H1 (cell line): Measurements from ENCODE around the gene CREBL2. TPM values are rescaled to one million over a fixed set of nuclear protein-coding genes. Genes with fewer than 3 reads are reported as not detected.

Source experiments
- BACH1 ChIP-seq: IDR thresholded peaks from 2 replicates; pipeline ENCODE4 v1.6.1; 2012; ENCODE audit warnings: low read length, improper control_type of control experiment
- BCL11A ChIP-seq, 2 experiments: IDR thresholded peaks; one replicate each; pipeline ENCODE4 v1.6.1; 2011; ENCODE audit warnings: low read depth in 2 of 2, low read length in 2 of 2, mild to moderate bottlenecking in 2 of 2
- BRCA1 ChIP-seq: IDR thresholded peaks from 2 replicates; pipeline ENCODE4 v1.6.1; 2012; ENCODE audit warnings: low read depth, low read length, improper control_type of control experiment
- CBX5 ChIP-seq: fragments of 300-800, 300-1000 bp; sonication (generic); IDR thresholded peaks from 2 replicates; pipeline ENCODE4 v1.7.1; 2016; ENCODE audit warnings: antibody characterized with exemption, low read length, low read depth
- CEBPB ChIP-seq: IDR thresholded peaks from 2 replicates; pipeline ENCODE4 v1.6.1; 2012; ENCODE audit warnings: low read depth, low read length
- CHD1 ChIP-seq: IDR thresholded peaks from 2 replicates; pipeline ENCODE4 v1.6.1; 2012; ENCODE audit warnings: low read depth, low read length, improper control_type of control experiment
- EGR1 ChIP-seq: IDR thresholded peaks from 2 replicates; pipeline ENCODE4 v1.6.1; 2011; ENCODE audit warnings: low read depth, low read length, borderline replicate concordance
- FOSL1 ChIP-seq: IDR thresholded peaks from 2 replicates; pipeline ENCODE4 v1.6.1; 2011; ENCODE audit warnings: mild to moderate bottlenecking, low read depth, low read length, moderate library complexity; ENCODE audit not compliant: insufficient read depth
- HDAC6 ChIP-seq: IDR thresholded peaks from one replicate; pipeline ENCODE4 v1.7.1; 2012; ENCODE audit warnings: low read depth, mild to moderate bottlenecking, inconsistent platforms, low read length, moderate library complexity
- KDM1A ChIP-seq: fragments of 200-600, 300-600 bp; sonication (generic); IDR thresholded peaks from 2 replicates; pipeline ENCODE4 v1.7.1; 2016; ENCODE audit warnings: mild to moderate bottlenecking, low read length, borderline replicate concordance
- NRF1 ChIP-seq: IDR thresholded peaks from 2 replicates; pipeline ENCODE4 v1.6.1; 2011; ENCODE audit warnings: mild to moderate bottlenecking, low read depth, low read length, improper control_type of control experiment
- RAD21 ChIP-seq, 2 experiments: IDR thresholded peaks in 1 of 2; conservative IDR thresholded peaks in 1 of 2; 2 replicates each; pipeline ENCODE4 v1.6.1; 2011; ENCODE audit warnings: low read depth in 2 of 2, low read length in 2 of 2, improper control_type of control experiment in 1 of 2, inconsistent platforms in 1 of 2, mild to moderate bottlenecking in 1 of 2, moderate library complexity in 1 of 2
- RBBP5 ChIP-seq: IDR thresholded peaks from 2 replicates; pipeline ENCODE4 v1.7.1; 2012; ENCODE audit warnings: low read depth, mild to moderate bottlenecking, inconsistent platforms, low read length, moderate library complexity, borderline replicate concordance
- RFX5 ChIP-seq: IDR thresholded peaks from 2 replicates; pipeline ENCODE4 v1.6.1; 2011; ENCODE audit warnings: low read depth, low read length, improper control_type of control experiment, borderline replicate concordance
- SIN3A ChIP-seq, 2 experiments: IDR thresholded peaks in 1 of 2; conservative IDR thresholded peaks in 1 of 2; 2 replicates each; pipeline ENCODE4 v1.6.1; 2011 to 2012; ENCODE audit warnings: low read length in 2 of 2, improper control_type of control experiment in 1 of 2, low read depth in 1 of 2, mild to moderate bottlenecking in 1 of 2
- SP1 ChIP-seq: IDR thresholded peaks from 2 replicates; pipeline ENCODE4 v1.6.1; 2011; ENCODE audit warnings: low read depth, low read length
- TAF1 ChIP-seq: IDR thresholded peaks from 2 replicates; pipeline ENCODE4 v1.6.1; 2011; ENCODE audit warnings: mild to moderate bottlenecking, low read depth, low read length
- TAF7 ChIP-seq: optimal IDR thresholded peaks from 2 replicates; pipeline ENCODE3; 2011; ENCODE audit warnings: low read depth, mild to moderate bottlenecking, inconsistent platforms, low read length, moderate library complexity, borderline replicate concordance
- TBP ChIP-seq: IDR thresholded peaks from 2 replicates; pipeline ENCODE4 v1.6.1; 2011; ENCODE audit warnings: low read depth, low read length, improper control_type of control experiment
- TEAD4 ChIP-seq: IDR thresholded peaks from 2 replicates; pipeline ENCODE4 v1.6.1; 2012; ENCODE audit warnings: low read depth, low read length, inconsistent platforms, mixed read lengths
- YY1 ChIP-seq: IDR thresholded peaks from 2 replicates; pipeline ENCODE4 v1.6.1; 2011; ENCODE audit warnings: low read depth, mild to moderate bottlenecking, low read length
- polyA plus RNA-seq, 7 experiments: library from polyadenylated mRNA; depleted of rRNA in 3 of 7; stranded (reverse) in 5 of 7; unstranded in 2 of 7; fragments of >200 nt in 5 of 7; fragments of 200-250 nt in 2 of 7; gene quantifications; 1 replicate in 5 of 7; 2 replicates in 1 of 7; 4 replicates in 1 of 7; pipeline versions ENCODE4 v1.2.1 to v1.2.3, GENCODE V29; 2011 to 2013; ENCODE audit warnings: missing spikeins in 2 of 7, mixed read lengths in 2 of 7
- total RNA-seq: library from RNA; stranded (reverse); fragmentation: NEBNext Ultra II Directional; extraction: Animal tissue kit (Norgen Biotek cat#: 25700); gene quantifications from 2 replicates; pipeline ENCODE4 v1.2.1, GENCODE V29; 2021
- TF ChIP-seq, protein P1 (sequence below): IDR thresholded peaks from 2 replicates; pipeline ENCODE4 v1.6.1; 2012; ENCODE audit warnings: inconsistent platforms
- TF ChIP-seq, protein P2 (sequence below): IDR thresholded peaks from 2 replicates; pipeline ENCODE4 v1.6.1; 2012; ENCODE audit warnings: inconsistent platforms

CREBL2 gene
- total and polyA plus RNA-seq, 2 of the 8 experiments (the other 6 are each of a cell fraction or from before 2014, with no cell fraction given): 9.8 to 18.3 TPM

GRCh38 chr12:12611512-12612306 is at the start of gene CREBL2 (continued):
- TF ChIP-seq HDAC6: no peak
- peak; percentile 37 for TF ChIP-seq RBBP5
- TF ChIP-seq TBP: peak; percentile 36; the same call in 1 of the 2 replicates
- no peak for TF ChIP-seq BCL11A (IDR thresholded peaks at IDR 0.05; ENCODE audit: low read depth in 2 of 2, low read length in 2 of 2)
- TF ChIP-seq BACH1: no peak
- TF ChIP-seq RAD21 (IDR thresholded peaks at IDR 0.05 in 1 of 2, conservative IDR thresholded peaks at IDR 0.05 in 1 of 2; ENCODE audit: low read depth in 2 of 2, low read length in 2 of 2): peak; percentile 8 to 16; a peak in 1 of 4 replicates
- TF ChIP-seq KDM1A: no peak
- TF ChIP-seq EGR1: peak; percentile 64; the same call in 1 of the 2 replicates
- TF ChIP-seq, protein P1, sequence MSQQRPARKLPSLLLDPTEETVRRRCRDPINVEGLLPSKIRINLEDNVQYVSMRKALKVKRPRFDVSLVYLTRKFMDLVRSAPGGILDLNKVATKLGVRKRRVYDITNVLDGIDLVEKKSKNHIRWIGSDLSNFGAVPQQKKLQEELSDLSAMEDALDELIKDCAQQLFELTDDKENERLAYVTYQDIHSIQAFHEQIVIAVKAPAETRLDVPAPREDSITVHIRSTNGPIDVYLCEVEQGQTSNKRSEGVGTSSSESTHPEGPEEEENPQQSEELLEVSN: no peak
- peak; percentile 72 for TF ChIP-seq SP1
- no peak for TF ChIP-seq RFX5
- TF ChIP-seq FOSL1: no peak
- peak in 1 of 2 experiments; percentile 33; a peak in 1 of 4 replicates for TF ChIP-seq SIN3A (conservative IDR thresholded peaks at IDR 0.05 in 1 of 2, IDR thresholded peaks at IDR 0.05 in 1 of 2; ENCODE audit: low read depth in 1 of 2, low read length in 2 of 2)
- TF ChIP-seq TAF1: peak; percentile 80
- TF ChIP-seq YY1: peak; percentile 86
- no peak for TF ChIP-seq BRCA1
- peak; percentile 57 for TF ChIP-seq TAF7
- no peak for TF ChIP-seq CBX5
- TF ChIP-seq, protein P2, sequence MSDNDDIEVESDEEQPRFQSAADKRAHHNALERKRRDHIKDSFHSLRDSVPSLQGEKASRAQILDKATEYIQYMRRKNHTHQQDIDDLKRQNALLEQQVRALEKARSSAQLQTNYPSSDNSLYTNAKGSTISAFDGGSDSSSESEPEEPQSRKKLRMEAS: peak; percentile 19; the same call in 1 of the 2 replicates
- no peak for TF ChIP-seq NRF1
- TF ChIP-seq CEBPB: no peak; the same call in 1 of the 2 replicates
- peak; percentile 51; the same call in 1 of the 2 replicates for TF ChIP-seq TEAD4
- no peak for TF ChIP-seq CHD1
